ENCODE results near the gene ITGB7. TPM values are rescaled to one million over a fixed set of nuclear protein-coding genes. Genes with fewer than 3 reads are reported as not detected.

Gene ITGB7
- total and polyA plus RNA-seq, 9 of the 15 experiments (the other 6 are each of a cell fraction or from before 2014, with no cell fraction given): 0.06 to 2.0 (median 0.67) TPM

DNA sequence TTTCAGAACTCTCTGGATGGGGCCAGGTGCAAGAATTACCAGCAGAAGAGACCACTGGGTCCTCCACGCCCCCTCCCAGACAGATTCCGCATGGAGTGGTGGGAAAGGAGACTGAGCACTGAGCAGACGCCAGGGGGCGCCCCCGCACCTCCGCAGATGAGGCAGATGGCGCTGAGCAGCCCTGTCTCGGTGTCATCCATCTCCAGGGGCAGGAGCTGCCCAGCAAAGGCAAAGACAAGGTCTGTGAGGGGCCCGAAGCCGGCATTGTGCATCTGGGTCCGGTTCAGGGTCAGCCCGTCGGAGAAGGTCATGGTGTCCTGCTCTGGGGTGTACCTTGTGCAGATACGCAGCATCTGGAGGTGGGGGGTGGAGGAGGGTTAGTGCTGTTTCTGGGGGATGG lies 6.3 kb upstream of the ITGB7 start (continued):
- TF ChIP-seq MGA (IDR thresholded peaks at IDR 0.05) (no peak), SRF (CRISPR knock-in tag; IDR thresholded peaks at IDR 0.05) (no peak), LEF1 (IDR thresholded peaks at IDR 0.05) (no peak), SREBF1 (IDR thresholded peaks at IDR 0.05; ENCODE audit: borderline replicate concordance, low read depth, low read length) (no peak), TCF15 (CRISPR knock-in tag; IDR thresholded peaks at IDR 0.05) (no peak), NCOA4 (IDR thresholded peaks at IDR 0.05; ENCODE audit: partially characterized antibody) (no peak), ZFP1 (CRISPR knock-in tag; IDR thresholded peaks at IDR 0.05) (no peak), KLF1 (tag; IDR thresholded peaks at IDR 0.05) (no peak), SNRNP70 (optimal IDR thresholded peaks at IDR 0.05; ENCODE audit: low read depth, low read length) (no peak), JUNB (CRISPR knock-in tag; conservative IDR thresholded peaks at IDR 0.05) (no peak), SIN3B (IDR thresholded peaks at IDR 0.05; ENCODE audit: low read depth) (no peak), MTA2 (IDR thresholded peaks at IDR 0.05; ENCODE audit: low read depth) (no peak), ELF2 (CRISPR knock-in tag; IDR thresholded peaks at IDR 0.05) (no peak), PHB2 (IDR thresholded peaks at IDR 0.05; ENCODE audit: low read depth) (no peak), GABPA (tag; conservative IDR thresholded peaks at IDR 0.05; ENCODE audit: low read depth) (no peak), POLR2H (tag; IDR thresholded peaks at IDR 0.05; ENCODE audit: low read depth) (no peak)
- TF ChIP-seq, protein P1, sequence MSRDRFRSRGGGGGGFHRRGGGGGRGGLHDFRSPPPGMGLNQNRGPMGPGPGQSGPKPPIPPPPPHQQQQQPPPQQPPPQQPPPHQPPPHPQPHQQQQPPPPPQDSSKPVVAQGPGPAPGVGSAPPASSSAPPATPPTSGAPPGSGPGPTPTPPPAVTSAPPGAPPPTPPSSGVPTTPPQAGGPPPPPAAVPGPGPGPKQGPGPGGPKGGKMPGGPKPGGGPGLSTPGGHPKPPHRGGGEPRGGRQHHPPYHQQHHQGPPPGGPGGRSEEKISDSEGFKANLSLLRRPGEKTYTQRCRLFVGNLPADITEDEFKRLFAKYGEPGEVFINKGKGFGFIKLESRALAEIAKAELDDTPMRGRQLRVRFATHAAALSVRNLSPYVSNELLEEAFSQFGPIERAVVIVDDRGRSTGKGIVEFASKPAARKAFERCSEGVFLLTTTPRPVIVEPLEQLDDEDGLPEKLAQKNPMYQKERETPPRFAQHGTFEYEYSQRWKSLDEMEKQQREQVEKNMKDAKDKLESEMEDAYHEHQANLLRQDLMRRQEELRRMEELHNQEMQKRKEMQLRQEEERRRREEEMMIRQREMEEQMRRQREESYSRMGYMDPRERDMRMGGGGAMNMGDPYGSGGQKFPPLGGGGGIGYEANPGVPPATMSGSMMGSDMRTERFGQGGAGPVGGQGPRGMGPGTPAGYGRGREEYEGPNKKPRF (IDR thresholded peaks at IDR 0.05; ENCODE audit: low read depth, low read length): no peak
